Activated naive CD4-positive, alpha-beta T cell treated with anti-CD3 and anti-CD28 coated beads, Interleukin-2, amount 10 ng/mL, durations not matched to agents 7 days and 5 days (primary cell): ENCODE results near the gene ACP2.
"Not testable (repeated sequence)": the region's sequence is repeated elsewhere in the genome, so short reads cannot be mapped to it uniquely, and the experiment has no call there.

ENCODE experiments used
- CTCF ChIA-PET: fragments of 350-600 bp; sonication (Branson Sonifier 250); formaldehyde crosslinking; loops from one replicate; lab custom pipeline; 2021; ENCODE audit warnings: antibody characterized with exemption; lab: Charles Lee
- DNase-seq: peaks from one replicate; pipeline ENCODE4 v3.0.0-alpha.2; 2020
- H3K27ac Mint-ChIP-seq: one replicate; pipeline ENCODE4 v1.8.0; 2021; ENCODE audit warnings: mild to moderate bottlenecking, moderate library complexity, mixed read lengths
- H3K27me3 Mint-ChIP-seq: one replicate; pipeline ENCODE4 v1.8.0; 2021; ENCODE audit warnings: mild to moderate bottlenecking, mixed read lengths
- H3K36me3 Mint-ChIP-seq: one replicate; pipeline ENCODE4 v1.8.0; 2021; ENCODE audit warnings: mixed read lengths
- H3K4me1 Mint-ChIP-seq: one replicate; pipeline ENCODE4 v1.8.0; 2021; ENCODE audit warnings: mixed read lengths
- H3K4me3 Mint-ChIP-seq: one replicate; pipeline ENCODE4 v1.8.0; 2021; ENCODE audit warnings: mild to moderate bottlenecking, moderate library complexity, mixed read lengths
- H3K9me3 Mint-ChIP-seq: one replicate; pipeline ENCODE4 v1.8.0; 2021; ENCODE audit warnings: mixed read lengths

The ACP2 gene

DNA sequence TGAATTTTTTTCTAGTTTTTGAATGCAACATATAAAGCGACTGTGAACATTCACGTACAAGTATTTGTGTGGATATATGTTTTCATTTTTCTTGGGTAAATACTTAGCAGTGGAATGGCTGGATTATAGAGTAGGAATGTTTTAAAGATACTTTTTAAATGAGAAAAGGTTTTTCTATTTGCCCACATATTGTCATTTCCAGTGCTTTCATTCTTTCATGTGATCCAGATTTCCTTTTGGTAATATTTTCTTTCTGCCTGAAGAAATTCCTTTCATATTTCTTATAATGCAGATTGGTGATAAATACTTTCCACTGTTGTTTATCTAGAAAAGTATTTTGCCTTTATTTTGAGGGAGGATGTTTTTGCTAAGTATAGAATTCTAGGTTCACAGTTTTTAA, 25.9 kb downstream of the ACP2 start:
- Mint-ChIP-seq H3K4me3 (no peak overlapping the region), H3K27me3 (no peaks in the 10 kb centered on the region), H3K36me3 (peaks cover 54% of the 10 kb centered on the region), H3K27ac (no peak overlapping the region), H3K9me3 (no peaks in the 10 kb centered on the region), H3K4me1 (peaks cover 54% of the 10 kb centered on the region)
- no peak for DNase-seq
- CTCF ChIA-PET = interaction anchor here (1.2 kb wide), 1 partner anchor 43 kb away, joined by 5 read pairs; no protein-coding TSS in a partner anchor

DNA sequence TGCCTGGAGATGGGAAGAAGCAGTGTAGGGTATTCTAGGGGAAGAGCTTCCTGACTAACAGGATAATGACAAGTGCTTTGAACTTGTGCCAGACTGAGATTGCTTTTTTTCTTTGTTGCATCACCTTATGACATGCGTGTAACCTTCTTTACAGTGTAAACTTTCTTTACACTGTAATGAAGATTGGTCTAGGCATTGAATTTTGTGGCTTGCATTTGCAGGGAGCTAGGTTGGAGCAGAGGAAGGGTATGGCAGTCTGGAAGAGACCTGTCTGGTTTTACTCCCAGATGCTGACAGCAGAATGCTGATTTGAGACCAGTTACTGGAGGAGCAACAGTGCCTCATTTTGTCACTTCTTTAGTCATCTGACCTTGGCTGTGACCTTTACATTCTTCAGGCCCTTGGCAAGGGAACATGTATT, 28.2 kb downstream of the ACP2 start:
- H3K4me1 Mint-ChIP-seq = peaks cover 56% of the 10 kb centered on the region
- CTCF ChIA-PET = interaction anchor here (0.6 to 2.2 kb wide), 2 partner anchors 39 to 645 kb away, joined by 4 to 5 read pairs; no protein-coding TSS in a partner anchor
- no peak overlapping the region for H3K4me3 Mint-ChIP-seq
- peak overlapping the region; percentile 21 for H3K27ac Mint-ChIP-seq
- no peaks in the 10 kb centered on the region for H3K27me3 Mint-ChIP-seq
- H3K36me3 Mint-ChIP-seq = peaks cover 58% of the 10 kb centered on the region
- H3K9me3 Mint-ChIP-seq = no peaks in the 10 kb centered on the region
- no peak for DNase-seq

DNA sequence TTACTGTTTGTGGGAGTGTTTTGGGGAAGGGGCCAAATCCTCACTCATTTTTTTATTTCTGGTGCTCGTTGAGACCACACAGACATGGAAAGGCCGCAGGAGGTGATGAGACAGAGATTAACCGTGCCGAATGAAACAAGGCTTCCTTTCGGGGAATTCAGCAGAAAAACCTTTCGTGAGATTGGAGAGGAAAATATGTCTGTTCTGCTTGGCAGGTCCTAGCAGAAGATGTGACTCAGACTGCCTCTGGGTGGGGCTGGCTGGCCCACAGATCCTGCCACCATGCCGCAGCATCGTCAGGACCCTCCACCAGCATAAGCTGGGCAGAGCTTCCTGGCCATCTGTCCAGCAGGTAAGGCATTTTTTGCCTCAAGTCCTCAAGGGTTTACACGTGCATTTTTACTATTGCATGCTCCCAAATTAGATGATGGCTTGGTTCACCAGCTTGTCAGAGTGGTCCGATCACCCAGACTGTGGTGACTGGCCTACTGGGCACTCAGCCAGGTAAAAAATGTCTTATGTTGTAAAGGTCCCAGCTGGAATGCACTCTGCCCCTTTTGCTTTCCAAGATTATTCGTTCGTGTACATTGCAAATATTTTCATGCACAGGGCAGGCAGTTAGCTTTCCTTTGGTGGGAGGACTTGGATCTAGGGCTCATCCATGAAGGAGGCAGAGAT, 32.4 kb downstream of the ACP2 start:
- Mint-ChIP-seq H3K27me3 (no peaks in the 10 kb centered on the region), H3K4me3 (peak overlapping the region; percentile 97), H3K9me3 (no peaks in the 10 kb centered on the region), H3K4me1 (peaks cover 52% of the 10 kb centered on the region), H3K36me3 (peaks cover 39% of the 10 kb centered on the region), H3K27ac (peak overlapping the region; percentile 97)
- peak; percentile 61 for DNase-seq
- CTCF ChIA-PET = interaction anchor here (0.8 to 3.9 kb wide), 5 partner anchors 14 to 45 kb away, joined by 3 to 32 read pairs (median 6); no protein-coding TSS in a partner anchor

DNA sequence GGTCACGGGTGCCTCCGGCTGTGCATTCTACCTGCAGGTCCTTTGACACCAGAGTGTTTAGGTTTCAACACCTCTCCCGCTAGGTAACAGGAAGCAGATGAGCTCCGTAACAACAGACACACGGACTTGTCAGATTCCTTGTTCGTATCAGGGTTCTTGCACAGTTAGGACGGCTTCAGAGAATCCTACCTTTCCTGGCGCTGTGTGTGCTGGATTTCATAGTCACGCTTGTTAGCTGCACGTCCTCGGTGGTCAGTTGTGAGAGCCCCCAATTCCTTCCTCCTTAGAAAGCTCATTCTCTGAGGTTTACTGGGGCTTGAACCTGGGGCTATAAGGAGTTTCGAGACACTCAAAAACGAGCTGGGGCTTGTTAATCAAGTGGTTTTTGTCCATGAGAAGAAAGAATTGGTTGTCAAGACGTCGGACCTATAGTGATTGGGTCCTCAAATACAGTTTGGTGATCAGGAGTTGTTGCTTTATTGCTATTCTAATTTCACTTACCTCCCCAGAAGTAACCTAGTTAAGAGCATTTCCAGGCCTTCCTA, 33.2 kb downstream of the ACP2 start:
- Mint-ChIP-seq H3K36me3 (peaks cover 37% of the 10 kb centered on the region), H3K27me3 (peaks cover 3% of the 10 kb centered on the region), H3K9me3 (no peaks in the 10 kb centered on the region), H3K4me3 (peak overlapping the region; percentile 97), H3K4me1 (peaks cover 51% of the 10 kb centered on the region), H3K27ac (peak overlapping the region; percentile 97)
- DNase-seq = no peak
- CTCF ChIA-PET = interaction anchor here (0.9 to 3.9 kb wide), 7 partner anchors 18 to 44 kb away, joined by 3 to 32 read pairs (median 6); partner anchors contain the start of genes ACP2 and NR1H3

DNA sequence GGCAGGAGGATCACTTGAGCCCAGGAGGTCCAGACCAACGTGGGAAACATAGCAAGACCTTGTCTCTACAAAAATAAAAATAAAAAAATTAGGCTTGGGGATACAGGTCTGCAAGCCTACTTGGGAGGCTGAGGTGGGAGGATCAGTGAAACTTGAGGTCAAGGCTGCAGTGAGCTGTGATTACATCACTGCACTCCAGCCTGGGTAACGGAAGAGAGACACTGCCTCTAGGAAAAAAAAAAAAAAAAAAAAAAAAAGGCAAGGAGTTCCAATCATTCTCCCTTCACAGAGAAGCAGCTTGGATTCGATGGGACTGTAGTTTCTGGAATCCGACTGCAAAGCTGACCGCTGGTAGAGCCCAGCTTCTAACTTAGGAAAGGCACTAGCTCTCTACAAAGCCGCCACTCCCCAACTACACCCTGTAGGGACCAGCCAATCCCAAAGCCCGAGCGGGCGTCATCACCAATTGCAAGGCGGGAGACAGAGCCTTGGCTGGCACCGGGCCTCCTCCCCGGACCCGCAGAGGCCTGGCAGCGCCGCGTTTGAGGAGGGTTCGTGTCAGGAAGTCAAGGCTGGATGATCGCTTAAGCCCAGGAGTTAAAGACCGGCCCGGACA, 34.6 kb downstream of the ACP2 start:
- no peaks in the 10 kb centered on the region for H3K9me3 Mint-ChIP-seq
- H3K27ac Mint-ChIP-seq = peak overlapping the region; percentile 100
- H3K4me1 Mint-ChIP-seq = peaks cover 40% of the 10 kb centered on the region
- H3K27me3 Mint-ChIP-seq = peaks cover 10% of the 10 kb centered on the region
- CTCF ChIA-PET = interaction anchor here (1.1 to 3.9 kb wide), 5 partner anchors 20 to 45 kb away, joined by 3 to 32 read pairs (median 6); partner anchors contain the start of gene ACP2
- H3K4me3 Mint-ChIP-seq = peak overlapping the region; percentile 97
- peak; percentile 92 for DNase-seq
- peaks cover 29% of the 10 kb centered on the region for H3K36me3 Mint-ChIP-seq

DNA sequence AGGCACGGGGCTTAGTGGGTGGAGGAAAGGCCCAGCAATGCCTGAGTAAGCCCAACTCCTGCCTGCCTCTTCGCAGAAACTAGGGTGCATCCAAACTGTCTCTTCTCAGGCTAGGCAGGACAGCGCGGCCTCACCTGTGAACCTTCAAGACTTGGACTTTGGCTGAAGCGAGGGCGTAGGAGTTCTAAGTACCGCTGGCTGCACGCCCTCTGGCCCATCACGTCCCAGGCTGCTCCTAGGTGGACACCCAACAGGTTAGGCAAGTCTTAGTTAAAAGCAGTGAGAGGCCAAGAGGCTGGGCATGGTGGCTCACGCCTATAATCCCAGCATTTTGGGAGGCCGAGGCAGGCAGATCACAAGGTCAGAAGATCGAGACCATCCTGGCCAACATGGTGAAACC, 35.7 kb downstream of the ACP2 start:
- peaks cover 32% of the 10 kb centered on the region for H3K4me1 Mint-ChIP-seq
- no peak overlapping the region for H3K4me3 Mint-ChIP-seq

DNA sequence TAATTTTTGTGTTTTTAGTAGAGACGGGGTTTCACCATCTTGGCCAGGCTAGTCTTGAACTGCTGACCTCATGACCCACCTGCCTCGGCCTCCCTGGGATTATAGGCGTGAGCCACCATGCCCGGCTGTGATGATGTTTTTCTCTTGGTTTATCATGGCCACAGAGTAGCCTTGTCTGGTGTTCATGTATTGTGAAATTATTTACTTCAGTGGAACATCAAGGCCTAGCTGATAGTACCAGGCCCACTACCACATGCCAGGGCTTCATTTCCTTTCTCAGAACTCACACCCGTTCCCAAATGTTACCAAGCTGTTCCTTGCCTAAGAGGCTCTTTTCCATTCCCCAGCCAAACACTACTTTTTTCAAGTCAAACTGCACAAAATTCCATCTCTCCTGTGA, 40.0 kb downstream of the ACP2 start:
- H3K27ac Mint-ChIP-seq = no peak overlapping the region
- H3K27me3 Mint-ChIP-seq = peaks cover 44% of the 10 kb centered on the region
- no peaks in the 10 kb centered on the region for H3K36me3 Mint-ChIP-seq
- peaks cover 6% of the 10 kb centered on the region for H3K4me1 Mint-ChIP-seq
- H3K4me3 Mint-ChIP-seq = no peak overlapping the region
- H3K9me3 Mint-ChIP-seq = no peaks in the 10 kb centered on the region
- CTCF ChIA-PET = no interaction called here
- DNase-seq = no peak

More for the DNA sequence above, 35.7 kb downstream of the ACP2 start:
- Mint-ChIP-seq H3K27me3 (peaks cover 12% of the 10 kb centered on the region), H3K27ac (no peak overlapping the region), H3K36me3 (peaks cover 21% of the 10 kb centered on the region), H3K9me3 (no peaks in the 10 kb centered on the region)
- no peak for DNase-seq
- CTCF ChIA-PET = interaction anchor here (3.9 kb wide), 1 partner anchor 34 kb away, joined by 32 read pairs; no protein-coding TSS in a partner anchor

DNA sequence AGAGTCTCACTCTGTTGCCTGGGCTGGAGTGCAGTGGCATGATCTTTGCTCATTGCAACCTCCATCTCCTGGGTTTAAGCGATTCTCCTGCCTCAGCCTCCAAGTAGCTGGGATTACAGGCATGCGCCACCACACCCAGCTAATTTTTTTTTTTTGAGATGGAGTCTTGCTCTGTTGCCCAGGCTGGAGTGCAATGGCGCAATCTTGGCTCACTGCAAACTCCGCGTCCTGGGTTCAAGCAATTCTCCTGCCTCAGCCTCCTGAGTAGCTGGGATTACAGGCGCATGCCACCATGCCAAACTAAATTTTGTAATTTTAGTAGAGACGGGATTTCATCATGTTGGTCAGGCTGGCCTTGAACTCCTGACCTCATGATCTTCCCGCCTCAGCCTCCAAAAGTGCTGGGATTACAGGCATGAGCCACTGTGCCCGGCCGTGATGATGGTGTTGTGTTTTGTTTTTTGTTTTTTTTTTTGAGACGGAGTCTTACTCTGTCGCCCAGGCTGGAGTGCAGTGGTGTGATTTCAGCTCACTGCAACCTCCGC, 40.5 kb downstream of the ACP2 start:
- not testable (repeated sequence) for H3K9me3 Mint-ChIP-seq, H3K4me1 Mint-ChIP-seq, DNase-seq, H3K27ac Mint-ChIP-seq, H3K36me3 Mint-ChIP-seq, H3K4me3 Mint-ChIP-seq
- CTCF ChIA-PET = interaction anchor here (1.0 kb wide), 1 partner anchor 31 kb away, joined by 3 read pairs; no protein-coding TSS in a partner anchor
- peaks cover 48% of the 10 kb centered on the region for H3K27me3 Mint-ChIP-seq

DNA sequence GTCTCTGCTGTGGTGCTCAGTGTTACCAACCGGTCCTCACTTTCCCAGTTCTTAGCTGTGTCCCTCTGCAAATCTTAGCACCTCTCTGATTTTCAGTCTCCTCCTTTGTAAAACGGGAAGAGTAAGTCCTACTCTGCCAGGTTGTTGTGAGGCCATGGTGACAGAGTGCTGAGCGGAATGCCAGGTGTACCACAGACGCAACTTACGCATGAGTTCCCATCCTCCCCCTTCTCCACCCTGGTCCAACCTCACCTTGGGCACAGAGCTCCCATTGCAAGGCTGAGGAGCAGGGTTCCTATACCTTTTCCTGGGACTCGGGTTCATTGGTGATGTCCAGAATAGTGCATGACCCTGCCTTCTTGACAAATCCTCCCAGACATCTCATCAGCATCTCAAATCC, 41.2 kb downstream of the ACP2 start:
- H3K36me3 Mint-ChIP-seq = no peaks in the 10 kb centered on the region
- CTCF ChIA-PET = interaction anchor here (1.0 kb wide), 1 partner anchor 30 kb away, joined by 3 read pairs; no protein-coding TSS in a partner anchor
- no peaks in the 10 kb centered on the region for H3K9me3 Mint-ChIP-seq

DNA sequence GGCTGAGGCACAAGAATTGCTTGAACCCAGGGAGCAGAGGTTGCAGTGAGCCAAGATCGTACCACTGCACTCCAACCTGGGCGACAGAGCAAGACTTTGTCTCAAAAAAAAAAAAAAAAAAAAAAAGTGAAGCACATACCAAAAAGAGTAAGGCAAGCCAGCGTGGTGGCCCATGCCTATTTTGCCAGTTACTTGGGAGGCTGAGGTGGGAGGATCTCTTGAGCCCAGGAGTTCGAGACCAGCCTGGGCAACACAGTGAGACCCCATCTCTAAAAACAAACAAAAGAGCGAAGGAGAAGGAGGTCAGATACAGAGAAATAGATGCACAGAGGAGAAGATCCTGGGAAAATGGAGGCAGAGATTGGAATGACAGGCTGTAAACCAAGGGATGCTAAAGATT, 42.0 kb downstream of the ACP2 start:
- CTCF ChIA-PET, H3K27ac Mint-ChIP-seq, H3K4me3 Mint-ChIP-seq: not testable (repeated sequence)

More for the DNA sequence above, 41.2 kb downstream of the ACP2 start:
- Mint-ChIP-seq H3K27me3 (peaks cover 51% of the 10 kb centered on the region), H3K4me3 (no peak overlapping the region), H3K4me1 (no peaks in the 10 kb centered on the region), H3K27ac (no peak overlapping the region)
- DNase-seq = no peak

DNA sequence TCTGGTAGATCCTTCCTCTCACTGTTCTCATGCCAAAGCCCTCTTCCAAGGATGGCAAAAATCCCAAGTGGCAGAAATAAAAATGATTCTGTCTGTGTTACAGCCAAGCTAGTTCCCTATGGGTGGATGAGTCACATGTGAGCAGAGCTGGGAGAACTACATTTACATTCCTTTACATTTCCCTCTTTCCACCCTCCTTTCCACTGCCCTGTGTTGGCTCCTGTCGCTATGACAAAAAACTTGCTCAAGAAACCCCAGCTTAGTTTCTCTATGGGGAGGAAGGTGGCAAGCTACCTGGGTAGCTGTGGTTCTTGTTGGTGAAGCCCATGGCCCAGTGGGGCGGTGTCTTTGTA, 44.0 kb downstream of the ACP2 start:
- Mint-ChIP-seq H3K36me3 (no peaks in the 10 kb centered on the region), H3K9me3 (no peaks in the 10 kb centered on the region), H3K27me3 (peaks cover 69% of the 10 kb centered on the region), H3K27ac (no peak overlapping the region), H3K4me3 (no peak overlapping the region), H3K4me1 (no peaks in the 10 kb centered on the region)
- CTCF ChIA-PET = interaction anchor here (1.3 kb wide), 1 partner anchor 17 kb away, joined by 3 read pairs; no protein-coding TSS in a partner anchor
- DNase-seq = no peak

More for the DNA sequence above, 42.0 kb downstream of the ACP2 start:
- not testable (repeated sequence) for H3K36me3 Mint-ChIP-seq, H3K9me3 Mint-ChIP-seq, H3K4me1 Mint-ChIP-seq, DNase-seq
- peaks cover 60% of the 10 kb centered on the region for H3K27me3 Mint-ChIP-seq

DNA sequence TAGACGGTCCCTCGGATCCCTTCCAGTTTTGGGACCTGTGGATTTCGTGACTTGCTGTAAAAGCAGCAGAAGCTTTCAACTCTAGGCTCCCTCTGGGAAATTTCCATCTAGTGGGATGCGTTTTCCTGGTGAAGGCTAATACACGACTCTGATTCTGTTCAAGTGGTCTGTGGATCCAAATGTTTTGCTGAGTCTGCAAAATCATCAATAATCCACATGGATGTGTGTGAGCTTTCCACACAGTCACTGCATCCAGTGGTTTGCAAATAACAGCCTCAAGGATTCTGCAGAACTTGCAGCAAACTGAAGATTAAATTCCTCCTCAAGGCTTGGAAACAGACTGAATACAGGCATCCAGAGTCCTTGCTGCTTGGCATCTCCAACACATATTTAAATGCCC, 46.0 kb downstream of the ACP2 start:
- no peaks in the 10 kb centered on the region for H3K4me1 Mint-ChIP-seq
- H3K36me3 Mint-ChIP-seq = no peaks in the 10 kb centered on the region
- H3K27me3 Mint-ChIP-seq = peaks cover 82% of the 10 kb centered on the region
- H3K9me3 Mint-ChIP-seq = no peaks in the 10 kb centered on the region
- H3K4me3 Mint-ChIP-seq = no peak overlapping the region
- CTCF ChIA-PET = no interaction called here
- DNase-seq = no peak
- H3K27ac Mint-ChIP-seq = no peak overlapping the region

DNA sequence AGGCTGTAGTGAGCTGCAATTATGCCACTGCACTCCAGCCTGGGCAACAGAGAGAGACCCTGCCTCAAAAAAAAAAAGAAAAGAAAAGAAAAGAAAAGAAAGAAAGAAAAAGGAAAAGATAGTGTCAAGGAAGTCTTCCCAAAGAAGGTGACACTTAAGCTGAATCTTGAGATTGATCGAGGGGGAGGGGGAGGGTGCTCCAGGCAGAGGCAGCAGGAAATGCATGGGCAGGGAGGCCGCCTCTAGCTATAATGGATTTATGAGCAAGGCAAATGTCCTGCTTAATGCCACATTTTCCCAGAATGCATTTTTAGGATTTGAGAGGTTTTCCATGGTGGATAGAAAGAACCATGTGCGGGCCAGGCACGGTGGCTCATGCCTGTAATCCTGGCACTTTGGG, 47.6 kb downstream of the ACP2 start:
- Mint-ChIP-seq H3K27me3 (peaks cover 75% of the 10 kb centered on the region), H3K27ac (no peak overlapping the region), H3K4me1 (no peaks in the 10 kb centered on the region), H3K4me3 (no peak overlapping the region), H3K9me3 (no peaks in the 10 kb centered on the region), H3K36me3 (no peaks in the 10 kb centered on the region)
- CTCF ChIA-PET = no interaction called here
- no peak for DNase-seq

DNA sequence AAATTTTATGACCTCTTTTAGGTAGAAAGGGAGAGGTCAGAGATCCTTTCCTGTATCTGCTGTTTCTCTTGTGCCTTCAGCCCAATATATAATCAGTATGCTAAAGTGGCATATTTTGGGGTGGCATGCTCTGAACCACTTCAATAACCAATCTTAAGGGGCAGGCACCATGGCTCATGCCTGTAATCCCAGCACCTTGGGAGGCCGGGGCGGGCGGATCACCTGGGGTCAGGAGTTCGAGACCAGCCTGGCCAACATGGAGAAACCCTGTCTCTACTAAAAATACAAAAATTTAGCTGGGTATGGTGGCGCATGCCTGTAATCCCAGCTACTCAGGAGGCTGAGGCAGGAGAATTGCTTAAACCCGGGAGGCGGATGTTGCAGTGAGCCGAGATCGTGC, 50.5 kb downstream of the ACP2 start:
- H3K36me3 Mint-ChIP-seq, CTCF ChIA-PET, DNase-seq, H3K4me3 Mint-ChIP-seq, H3K27ac Mint-ChIP-seq, H3K4me1 Mint-ChIP-seq, H3K9me3 Mint-ChIP-seq: not testable (repeated sequence)
- peaks cover 80% of the 10 kb centered on the region for H3K27me3 Mint-ChIP-seq
